ENCODE measurements around the gene SLC12A3. TPM values are rescaled to one million over a fixed set of nuclear protein-coding genes. Genes with fewer than 3 reads are reported as not detected.

The SLC12A3 gene
- total RNA-seq, 4 donors from 2014 or later = not detected

DNA sequence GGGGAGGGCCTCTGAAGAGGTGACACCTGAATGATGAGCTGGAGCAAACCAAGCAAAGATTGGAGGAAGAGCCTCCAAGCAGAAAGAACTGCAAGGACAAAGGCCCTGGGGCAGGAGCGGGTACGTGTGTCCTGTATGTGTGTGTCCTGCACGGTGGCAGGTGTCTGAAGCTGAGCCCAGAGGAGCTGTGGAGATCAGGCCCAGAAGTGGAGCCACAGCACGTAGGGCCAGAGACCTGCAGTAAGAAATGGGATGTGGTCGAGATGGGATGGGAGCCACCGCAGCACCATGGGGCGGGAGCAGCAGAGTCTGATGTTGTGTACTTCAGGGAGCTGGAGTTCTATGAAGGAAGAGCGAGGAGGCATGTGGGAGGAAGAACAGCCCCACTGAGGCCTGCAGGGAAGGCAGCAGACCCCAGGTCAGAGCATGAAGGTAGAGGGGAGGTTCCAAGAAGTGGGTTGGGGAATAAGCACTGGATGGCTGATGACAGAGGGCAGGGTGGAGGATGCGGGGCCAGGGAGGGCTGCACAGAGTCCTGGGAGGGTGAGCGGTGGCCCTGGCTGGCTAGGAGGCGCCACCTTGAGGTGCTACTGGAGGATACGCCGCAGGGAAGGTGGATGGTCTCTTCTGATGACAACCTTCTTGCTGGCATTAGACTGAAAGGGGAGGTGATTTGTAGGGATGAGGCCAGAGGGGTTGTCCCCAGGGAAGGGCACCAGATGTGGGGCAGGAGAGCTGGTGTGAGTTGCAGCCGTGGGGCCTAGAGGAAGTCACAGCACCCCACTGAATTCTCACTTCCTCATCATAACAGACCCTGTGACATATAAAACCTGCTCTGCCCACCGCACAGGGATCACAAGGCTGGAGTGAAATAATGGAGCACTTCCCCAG is 86.1 kb downstream of the SLC12A3 start:
- no peak for TF ChIP-seq POLR2AphosphoS5 (IDR thresholded peaks at IDR 0.05)
- TF ChIP-seq, protein P1, sequence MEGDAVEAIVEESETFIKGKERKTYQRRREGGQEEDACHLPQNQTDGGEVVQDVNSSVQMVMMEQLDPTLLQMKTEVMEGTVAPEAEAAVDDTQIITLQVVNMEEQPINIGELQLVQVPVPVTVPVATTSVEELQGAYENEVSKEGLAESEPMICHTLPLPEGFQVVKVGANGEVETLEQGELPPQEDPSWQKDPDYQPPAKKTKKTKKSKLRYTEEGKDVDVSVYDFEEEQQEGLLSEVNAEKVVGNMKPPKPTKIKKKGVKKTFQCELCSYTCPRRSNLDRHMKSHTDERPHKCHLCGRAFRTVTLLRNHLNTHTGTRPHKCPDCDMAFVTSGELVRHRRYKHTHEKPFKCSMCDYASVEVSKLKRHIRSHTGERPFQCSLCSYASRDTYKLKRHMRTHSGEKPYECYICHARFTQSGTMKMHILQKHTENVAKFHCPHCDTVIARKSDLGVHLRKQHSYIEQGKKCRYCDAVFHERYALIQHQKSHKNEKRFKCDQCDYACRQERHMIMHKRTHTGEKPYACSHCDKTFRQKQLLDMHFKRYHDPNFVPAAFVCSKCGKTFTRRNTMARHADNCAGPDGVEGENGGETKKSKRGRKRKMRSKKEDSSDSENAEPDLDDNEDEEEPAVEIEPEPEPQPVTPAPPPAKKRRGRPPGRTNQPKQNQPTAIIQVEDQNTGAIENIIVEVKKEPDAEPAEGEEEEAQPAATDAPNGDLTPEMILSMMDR (IDR thresholded peaks at IDR 0.05) = peak in 2 of 4 experiments; percentile 39 to 54
- 55 to 61% methylated on average over 5 to 12 of the region's 15 CpGs for WGBS, 2 donors (ENCODE audit: low coverage in 1 of 2)
- H3K4me3 ChIP-seq = no peak overlapping the region
- H3K27me3 ChIP-seq = no peaks in the 10 kb centered on the region
- H3K4me1 ChIP-seq = no peaks in the 10 kb centered on the region
- peaks cover 0 to 23% of the 10 kb centered on the region in 2 donors for H3K36me3 ChIP-seq
- no peaks in the 10 kb centered on the region for H3K9me3 ChIP-seq
- no peak for ATAC-seq
- no peak overlapping the region for H3K27ac ChIP-seq

DNA sequence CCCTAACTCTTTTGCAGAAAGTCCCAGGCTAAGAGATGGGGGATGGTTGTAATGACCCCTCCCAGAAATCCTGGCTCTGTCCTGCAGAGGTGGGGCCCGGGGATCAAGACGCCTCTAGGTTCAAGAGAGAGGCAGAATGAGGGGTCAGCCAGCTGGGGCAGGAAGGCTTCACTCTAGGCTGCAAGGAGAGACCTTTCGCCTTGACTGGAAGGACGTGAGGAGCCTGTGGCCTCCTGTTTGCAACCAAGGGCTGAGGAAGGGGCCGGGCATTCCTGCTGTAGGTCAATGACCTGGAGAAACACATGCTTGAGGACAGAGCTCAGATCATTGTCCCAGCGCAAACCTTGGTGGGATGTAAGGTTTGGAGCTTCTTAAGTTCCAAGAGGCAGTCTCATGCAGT is 88.0 kb downstream of the SLC12A3 start:
- no peaks in the 10 kb centered on the region for H3K4me1 ChIP-seq
- H3K27me3 ChIP-seq = no peaks in the 10 kb centered on the region
- H3K9me3 ChIP-seq = no peaks in the 10 kb centered on the region
- H3K27ac ChIP-seq = no peak overlapping the region
- TF ChIP-seq, protein P1 (IDR thresholded peaks at IDR 0.05) = no peak
- no peak for TF ChIP-seq EP300 (IDR thresholded peaks at IDR 0.05)
- no peak for TF ChIP-seq POLR2AphosphoS5 (IDR thresholded peaks at IDR 0.05)
- no peak for TF ChIP-seq POLR2A (IDR thresholded peaks at IDR 0.05)
- peaks cover 0 to 7% of the 10 kb centered on the region in 2 donors for H3K36me3 ChIP-seq
- no peak for ATAC-seq
- no peak overlapping the region for H3K4me3 ChIP-seq
- WGBS, 2 donors (ENCODE audit: low coverage in 1 of 2) = 100% methylated on average over 1 of the region's 6 CpGs

DNA sequence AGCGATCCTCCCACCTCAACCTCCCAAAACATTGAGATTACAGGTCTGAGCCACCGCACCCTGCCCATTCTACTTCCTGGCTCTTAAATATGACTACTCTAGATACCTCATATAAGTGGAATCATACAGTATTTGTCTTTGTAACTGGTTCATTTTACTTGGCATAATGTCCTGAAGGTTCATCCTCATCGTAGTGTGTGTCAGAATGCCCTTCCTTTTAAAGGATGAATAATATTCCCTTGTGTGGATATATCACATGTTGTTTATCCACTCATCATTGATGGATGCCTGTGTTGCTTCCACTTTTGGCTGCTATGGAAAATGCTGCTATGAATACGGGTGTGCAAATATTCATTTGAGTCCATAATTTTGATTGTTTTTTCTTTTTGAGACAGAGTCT is 91.1 kb downstream of the SLC12A3 start:
- Histone ChIP-seq H3K27me3 (no peaks in the 10 kb centered on the region), H3K9me3 (no peaks in the 10 kb centered on the region), H3K4me1 (peaks cover 0 to 19% (median 0%) of the 10 kb centered on the region in 3 donors), H3K36me3 (no peaks in the 10 kb centered on the region), H3K27ac (no peak overlapping the region), H3K4me3 (no peak overlapping the region)
- ATAC-seq = no peak
- 83 to 94% methylated on average over 4 of the region's 4 CpGs for WGBS, 2 donors (ENCODE audit: low coverage in 1 of 2)
- no peak for TF ChIP-seq EP300 (IDR thresholded peaks at IDR 0.05)
- no peak for TF ChIP-seq POLR2AphosphoS5 (IDR thresholded peaks at IDR 0.05)
- no peak for TF ChIP-seq POLR2A (IDR thresholded peaks at IDR 0.05)

DNA sequence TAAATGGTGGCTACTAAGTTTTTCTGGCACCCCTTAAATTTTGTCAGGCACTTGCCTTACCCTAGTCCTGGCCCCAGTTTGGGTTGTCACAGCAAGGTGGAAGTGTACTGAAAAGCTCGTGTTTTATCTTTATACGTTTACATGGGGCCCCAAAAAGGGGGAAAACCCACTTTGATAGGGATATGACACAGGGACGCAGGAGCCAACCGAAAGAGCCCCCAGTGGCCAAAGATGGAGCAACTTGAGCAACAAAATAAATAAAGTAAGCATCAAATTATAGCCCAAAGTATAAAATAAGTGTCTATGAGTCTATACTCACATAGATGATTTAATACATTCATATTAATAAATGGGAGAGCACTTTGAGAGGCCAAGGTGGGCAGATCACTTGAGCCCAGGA is 91.7 kb downstream of the SLC12A3 start:
- WGBS, 2 donors (ENCODE audit: low coverage in 1 of 2) = 69% methylated on average over 4 of the region's 4 CpGs; no CpG with 5 or more reads in 1 of the 2 donors
- H3K4me3 ChIP-seq = no peak overlapping the region
- TF ChIP-seq EP300 (IDR thresholded peaks at IDR 0.05) (no peak), POLR2AphosphoS5 (IDR thresholded peaks at IDR 0.05) (no peak), POLR2A (IDR thresholded peaks at IDR 0.05) (no peak)
- TF ChIP-seq, protein P1 (IDR thresholded peaks at IDR 0.05) = no peak
- peaks cover 0 to 25% (median 1%) of the 10 kb centered on the region in 3 donors for H3K4me1 ChIP-seq
- no peak overlapping the region for H3K27ac ChIP-seq
- H3K36me3 ChIP-seq = no peaks in the 10 kb centered on the region
- ATAC-seq = no peak
- H3K9me3 ChIP-seq = no peaks in the 10 kb centered on the region
- no peaks in the 10 kb centered on the region for H3K27me3 ChIP-seq

DNA sequence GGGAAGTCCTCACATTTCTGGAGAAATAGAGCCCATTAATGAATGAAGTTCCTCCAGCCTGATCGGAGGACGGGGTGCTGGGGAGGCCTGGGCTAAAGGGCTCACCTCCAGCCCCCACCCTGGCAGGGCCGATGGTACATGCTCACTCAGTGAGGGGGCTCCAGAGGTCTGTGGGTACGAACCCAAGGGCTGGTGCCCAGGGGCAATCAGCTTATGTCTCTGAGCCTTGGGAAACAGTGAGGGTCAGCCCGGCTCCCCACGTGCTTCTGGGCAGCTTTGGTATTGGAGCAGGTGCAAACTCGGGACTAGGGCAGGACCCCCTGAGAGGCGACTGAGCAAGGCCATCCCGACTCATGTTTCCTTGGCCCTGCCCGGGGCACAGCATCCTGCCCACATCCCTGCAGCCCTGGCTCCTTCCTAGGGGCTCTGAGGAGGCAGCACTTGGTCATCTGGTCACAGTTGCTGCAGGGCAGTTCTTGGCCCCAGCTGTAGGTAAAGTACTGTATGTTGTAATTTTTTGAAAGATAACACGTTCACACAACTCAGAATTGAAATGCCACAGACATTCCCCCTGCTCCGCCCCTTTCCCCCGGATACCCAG is 95.8 kb downstream of the SLC12A3 start:
- H3K4me1 ChIP-seq = peaks cover 0 to 44% (median 5%) of the 10 kb centered on the region in 3 donors
- H3K27me3 ChIP-seq = no peaks in the 10 kb centered on the region
- no peaks in the 10 kb centered on the region for H3K9me3 ChIP-seq
- no peak overlapping the region for H3K27ac ChIP-seq
- H3K4me3 ChIP-seq = no peak overlapping the region
- TF ChIP-seq POLR2A (IDR thresholded peaks at IDR 0.05) = no peak
- no peak for TF ChIP-seq EP300 (IDR thresholded peaks at IDR 0.05)
- TF ChIP-seq, protein P1 (IDR thresholded peaks at IDR 0.05) = no peak
- no peak for TF ChIP-seq POLR2AphosphoS5 (IDR thresholded peaks at IDR 0.05)
- ATAC-seq = no peak
- WGBS, 2 donors (ENCODE audit: low coverage in 1 of 2) = 50 to 57% methylated on average over 1 to 3 of the region's 13 CpGs
- no peaks in the 10 kb centered on the region for H3K36me3 ChIP-seq

Data from gastroesophageal sphincter (tissue), 4 donors.